MCF 10A (cell line): Measurements from ENCODE around the gene CD164. TPM values are rescaled to one million over a fixed set of nuclear protein-coding genes. Genes with fewer than 3 reads are reported as not detected.

Experiments used
- BruUV-seq: library from RNA; stranded (reverse); fragments of 400-500 nt; replicated peaks from 2 replicates; lab custom pipeline; 2021; lab: Mats Ljungman, UMichigan
- CTCF ChIA-PET: fragments of 300-600 bp; sonication (Branson Sonifier 250); formaldehyde crosslinking; extraction: SDS; loops from one replicate; lab custom pipeline; 2021; ENCODE audit warnings: antibody characterized with exemption, inconsistent platforms; lab: Yijun Ruan, JAX
- POLR2A ChIA-PET: fragments of 300-600, 350-650 bp; sonication (Branson Sonifier 250); formaldehyde crosslinking; extraction: SDS; loops from one replicate; lab custom pipeline; 2020; ENCODE audit warnings: antibody characterized with exemption, inconsistent platforms; lab: Yijun Ruan, JAX
- DNase-seq: peaks from one replicate; pipeline ENCODE4 v3.0.0-alpha.2; 2018; ENCODE audit not compliant: unreplicated experiment
- H3K27ac Mint-ChIP-seq: one replicate; pipeline ENCODE4 v1.8.0; 2022; ENCODE audit warnings: mild to moderate bottlenecking, low read depth, mixed read lengths; ENCODE audit not compliant: unreplicated experiment
- H3K27me3 Mint-ChIP-seq: one replicate; pipeline ENCODE4 v1.8.0; 2022; ENCODE audit warnings: mixed read lengths; ENCODE audit not compliant: insufficient read depth, unreplicated experiment
- H3K36me3 Mint-ChIP-seq: one replicate; pipeline ENCODE4 v1.8.0; 2022; ENCODE audit warnings: mild to moderate bottlenecking, moderate library complexity, mixed read lengths; ENCODE audit not compliant: insufficient read depth, unreplicated experiment
- H3K4me1 Mint-ChIP-seq: one replicate; pipeline ENCODE4 v1.8.0; 2022; ENCODE audit warnings: mixed read lengths; ENCODE audit not compliant: insufficient read depth, unreplicated experiment
- H3K4me3 Mint-ChIP-seq: one replicate; pipeline ENCODE4 v1.8.0; 2022; ENCODE audit warnings: mild to moderate bottlenecking, moderate library complexity, mixed read lengths; ENCODE audit not compliant: unreplicated experiment
- H3K9me3 Mint-ChIP-seq: one replicate; pipeline ENCODE4 v1.8.0; 2022; ENCODE audit warnings: mixed read lengths; ENCODE audit not compliant: unreplicated experiment
- CTCF ChIP-seq: fragments of 200-600 bp; IDR thresholded peaks from one replicate; pipeline ENCODE4 v1.8.0; 2022; ENCODE audit warnings: antibody characterized with exemption, mild to moderate bottlenecking; ENCODE audit not compliant: unreplicated experiment
- intact Hi-C: fragments of 100-400 bp; cut with micrococcal nuclease; formaldehyde crosslinking; loops from 2 replicates; pipeline ENCODE4 v1.14.1; 2022
- total RNA-seq: library from RNA; stranded (reverse); gene quantifications from 2 replicates; pipeline ENCODE4 v1.2.3, GENCODE V29; 2022

CD164 gene
- total RNA-seq, 1 experiment from 2014 or later, result 156 TPM

GRCh38 chr6:109373331-109373730 is 8.9 kb downstream of the CD164 start:
- TF ChIP-seq CTCF, result no peak
- DNase-seq, result no peak
- Mint-ChIP-seq H3K4me1 (peaks cover 27% of the 10 kb centered on the region), H3K9me3 (peaks cover 7% of the 10 kb centered on the region), H3K4me3 (no peak overlapping the region), H3K36me3 (peaks cover 82% of the 10 kb centered on the region), H3K27me3 (no peaks in the 10 kb centered on the region), H3K27ac (peak overlapping the region; percentile 77)
- no TSS peak for BruUV-seq
- ChIA-PET POLR2A (interaction anchor here (0.6 to 1.4 kb wide), 3 partner anchors 9 to 1443 kb away, joined by 3 to 5 read pairs (median 4); partner anchors contain the start of gene CD164), CTCF (interaction anchor here (0.6 to 1.0 kb wide), 2 partner anchors 9 to 10 kb away, joined by 3 to 4 read pairs; partner anchors contain the start of gene CD164)
- intact Hi-C loops, result no loop called here

- Mint-ChIP-seq H3K27me3 (no peaks in the 10 kb centered on the region), H3K4me1 (peaks cover 19% of the 10 kb centered on the region), H3K36me3 (peaks cover 80% of the 10 kb centered on the region), H3K4me3 (no peak overlapping the region), H3K27ac (peak overlapping the region; percentile 17), H3K9me3 (peaks cover 7% of the 10 kb centered on the region)
- ChIA-PET POLR2A (interaction anchor here (1.2 kb wide), 1 partner anchor 11 kb away, joined by 5 read pairs; the partner anchor contains the start of gene CD164), CTCF (interaction anchor here (2.5 kb wide), 1 partner anchor 11 kb away, joined by 15 read pairs; the partner anchor contains the start of gene CD164)
- intact Hi-C loops, result no loop called here
- TF ChIP-seq CTCF, result no peak
- no TSS peak for BruUV-seq
- DNase-seq, result no peak
Measured at GRCh38 chr6:109372130-109372529, 10.1 kb downstream of the CD164 start.

GRCh38 chr6:109370792-109371191 is 11.5 kb downstream of the CD164 start:
- no peak overlapping the region for H3K27ac Mint-ChIP-seq
- DNase-seq, result no peak
- peaks cover 7% of the 10 kb centered on the region for H3K9me3 Mint-ChIP-seq
- H3K4me1 Mint-ChIP-seq, result peaks cover 19% of the 10 kb centered on the region
- TF ChIP-seq CTCF, result no peak
- no peaks in the 10 kb centered on the region for H3K27me3 Mint-ChIP-seq
- intact Hi-C loops, result no loop called here
- H3K36me3 Mint-ChIP-seq, result peaks cover 80% of the 10 kb centered on the region
- BruUV-seq, result no TSS peak
- H3K4me3 Mint-ChIP-seq, result no peak overlapping the region
- CTCF ChIA-PET, result interaction anchor here (0.6 to 2.5 kb wide), 6 partner anchors 9 to 232 kb away, joined by 3 to 15 read pairs (median 4); partner anchors contain the start of gene CD164
- POLR2A ChIA-PET, result interaction anchor here (0.7 to 2.5 kb wide), 6 partner anchors 8 to 20 kb away, joined by 3 to 8 read pairs (median 7); partner anchors contain the start of gene CD164

- no TSS peak for BruUV-seq
- intact Hi-C loops, result no loop called here
- Mint-ChIP-seq H3K27me3 (no peaks in the 10 kb centered on the region), H3K27ac (no peak overlapping the region), H3K4me1 (peaks cover 19% of the 10 kb centered on the region), H3K36me3 (peaks cover 79% of the 10 kb centered on the region), H3K9me3 (peaks cover 7% of the 10 kb centered on the region), H3K4me3 (no peak overlapping the region)
- POLR2A ChIA-PET, result interaction anchor here (0.7 to 2.5 kb wide), 6 partner anchors 8 to 20 kb away, joined by 3 to 8 read pairs (median 7); partner anchors contain the start of gene CD164
- CTCF ChIA-PET, result interaction anchor here (0.6 to 2.5 kb wide), 6 partner anchors 9 to 738 kb away, joined by 3 to 15 read pairs (median 4); partner anchors contain the start of gene CD164
- no peak for TF ChIP-seq CTCF
- no peak for DNase-seq
Measured at GRCh38 chr6:109370336-109370735, 11.9 kb downstream of the CD164 start.
